GM19099 (cell line): ENCODE measurements around the gene CHST11.

Source experiments
- POLR2A ChIP-seq: IDR thresholded peaks from 3 replicates; pipeline ENCODE4 v1.6.1; 2011; ENCODE audit warnings: low read depth; ENCODE audit not compliant: insufficient read length; ENCODE audit errors: extremely low read depth

CHST11 gene

DNA sequence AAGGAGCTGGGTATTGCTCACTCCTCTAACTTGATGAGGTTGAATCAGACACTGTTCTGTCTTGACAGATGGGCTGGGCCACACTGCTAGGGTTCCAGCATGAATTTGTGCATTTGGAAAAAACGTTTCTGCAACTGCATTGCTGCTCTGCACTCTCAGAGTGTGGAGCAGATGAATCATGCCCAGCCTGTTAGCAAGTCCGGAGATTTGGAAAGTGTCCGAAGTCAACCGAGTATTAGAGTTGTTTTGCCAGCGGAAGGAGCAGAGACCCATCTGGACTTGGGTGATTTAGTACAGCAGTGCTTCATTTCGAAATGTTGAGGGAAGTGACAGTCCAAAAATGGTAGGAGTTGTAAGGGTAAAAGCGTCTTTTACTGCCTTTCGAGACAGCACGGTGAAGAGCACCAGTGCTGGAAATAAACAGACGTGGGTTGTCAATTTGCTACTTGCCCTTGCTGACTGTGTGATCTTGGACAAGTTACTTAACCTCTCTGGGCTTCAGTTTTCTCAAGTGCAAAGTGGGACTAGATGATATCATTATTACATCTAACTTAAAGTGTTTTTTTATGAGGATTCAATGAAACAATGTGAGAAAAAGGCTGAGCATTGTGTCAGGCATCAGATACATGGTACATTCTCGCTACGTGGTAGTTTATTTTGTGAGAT lies 139.5 kb downstream of the CHST11 start:
- no peak for TF ChIP-seq POLR2A

DNA sequence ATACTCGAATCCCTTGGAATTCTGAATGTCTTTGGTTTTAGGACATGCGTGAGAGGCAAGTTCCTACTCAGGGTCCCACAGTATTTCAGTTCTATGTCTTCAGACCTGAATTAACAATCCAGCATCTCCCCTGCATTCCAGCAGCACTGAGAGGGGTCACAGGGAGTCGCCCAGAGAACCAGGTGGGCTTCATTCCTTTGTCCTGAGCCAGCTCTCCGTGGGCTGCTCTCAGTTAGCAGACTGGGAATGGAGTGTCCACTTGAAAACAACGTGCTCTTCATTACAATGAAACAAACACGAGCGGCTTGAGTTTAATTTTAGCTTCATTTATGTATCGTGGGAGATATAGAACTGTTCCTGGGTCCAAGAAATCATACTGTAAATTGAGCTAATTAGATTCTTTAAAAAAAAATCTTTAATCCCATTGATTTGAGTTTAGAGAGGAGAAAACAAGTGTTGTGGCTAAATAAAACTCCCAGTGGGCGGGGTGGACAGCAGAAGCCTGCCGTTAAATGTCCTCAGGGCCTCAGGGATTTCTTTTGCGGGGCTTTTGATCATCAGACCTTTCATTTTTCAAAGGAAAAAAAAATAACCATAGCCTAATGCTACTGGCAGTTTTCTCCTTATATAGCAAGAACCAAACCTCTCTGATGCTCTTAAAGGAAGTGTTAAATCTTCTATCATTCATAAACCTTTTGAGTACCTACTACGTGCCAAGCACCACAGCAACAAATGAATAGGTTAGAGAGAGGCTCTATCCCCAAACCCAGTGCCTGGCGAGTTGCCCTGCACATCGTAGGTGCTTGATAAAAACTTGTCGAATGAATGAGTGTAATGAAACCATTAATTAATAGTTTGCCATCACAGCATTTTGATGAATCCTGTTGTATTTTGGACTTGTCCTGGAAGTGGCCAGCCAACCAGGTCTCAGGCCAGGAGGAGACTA lies 140.4 kb downstream of the CHST11 start:
- TF ChIP-seq POLR2A = no peak

DNA sequence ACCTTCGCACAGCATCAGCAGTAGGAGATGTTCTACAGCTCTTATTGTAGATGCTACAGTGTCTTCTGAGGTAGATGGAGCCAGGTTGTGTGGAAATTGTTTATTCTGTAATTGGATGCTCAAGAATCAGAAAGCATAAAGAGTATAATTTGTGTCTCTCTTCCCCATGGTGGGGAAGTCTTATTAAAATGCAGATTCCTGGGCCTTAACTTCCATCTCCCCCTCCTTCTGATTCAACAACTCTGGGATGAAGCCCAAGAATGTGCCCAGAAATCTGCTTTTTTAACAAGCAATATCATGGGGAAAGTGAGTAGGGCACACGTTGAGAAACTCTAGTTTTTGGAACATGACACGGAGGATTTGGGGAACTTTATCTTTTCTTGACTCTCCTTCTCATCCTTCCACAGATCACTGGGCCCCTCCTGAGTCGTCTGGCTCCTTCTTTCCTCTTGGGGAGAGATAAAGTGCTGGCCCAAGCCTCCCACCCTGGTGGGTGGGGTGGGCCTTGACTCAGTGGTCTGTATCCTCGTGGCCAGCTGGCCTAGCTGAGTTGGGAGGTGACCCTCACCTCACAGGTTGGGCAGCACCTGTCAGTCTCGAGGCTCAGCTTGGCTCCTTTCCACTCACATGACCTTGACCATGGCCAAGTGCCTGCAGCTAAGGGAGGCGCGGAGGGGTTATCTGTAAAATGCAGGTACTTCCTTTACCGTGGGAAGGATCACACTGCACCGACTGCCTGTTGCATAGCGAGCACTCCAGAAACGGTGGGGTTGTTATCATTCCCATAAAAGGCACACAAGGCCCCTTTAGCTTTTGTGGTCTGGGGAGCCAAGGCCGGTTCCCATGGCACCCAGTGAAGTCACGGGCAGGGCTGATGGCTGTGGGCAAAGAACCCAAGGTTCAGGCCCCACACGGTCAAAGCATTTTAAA lies 141.9 kb downstream of the CHST11 start:
- TF ChIP-seq POLR2A = no peak

DNA sequence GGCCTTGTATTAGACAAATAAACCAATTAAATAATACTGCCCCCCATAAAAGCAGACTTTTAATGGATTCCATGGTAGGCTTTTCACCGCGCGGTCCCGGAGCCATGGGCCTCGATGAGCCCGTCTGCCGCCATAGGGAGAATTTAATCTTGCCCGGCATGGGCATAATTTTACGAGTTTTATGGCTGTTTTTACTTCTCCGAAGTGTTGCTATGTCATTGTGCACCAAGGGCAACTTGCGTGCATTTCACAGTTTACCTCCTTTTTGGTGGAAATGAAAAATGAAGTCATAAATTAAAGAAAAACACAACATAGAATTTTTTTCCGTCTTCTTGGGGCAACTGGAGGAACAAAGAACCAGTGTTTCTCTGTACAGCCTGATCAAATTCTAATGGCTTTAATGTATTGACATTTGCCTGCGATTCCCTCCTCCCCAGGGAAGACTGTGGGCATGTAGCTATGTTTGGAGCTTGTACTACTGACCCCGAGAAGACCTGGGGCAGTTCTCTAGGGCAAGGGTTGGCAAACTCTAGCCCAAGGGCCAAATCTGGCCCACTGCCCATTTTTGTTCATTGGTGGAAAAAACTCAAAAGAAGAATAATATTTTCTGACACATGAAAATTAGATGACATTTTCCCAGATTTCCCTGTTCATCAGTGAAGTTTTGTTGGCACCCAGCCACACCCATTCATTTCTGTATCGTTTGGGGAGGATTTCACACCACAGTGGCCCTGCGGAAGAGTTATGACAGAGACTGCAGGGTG lies 142.7 kb downstream of the CHST11 start:
- TF ChIP-seq POLR2A = no peak

DNA sequence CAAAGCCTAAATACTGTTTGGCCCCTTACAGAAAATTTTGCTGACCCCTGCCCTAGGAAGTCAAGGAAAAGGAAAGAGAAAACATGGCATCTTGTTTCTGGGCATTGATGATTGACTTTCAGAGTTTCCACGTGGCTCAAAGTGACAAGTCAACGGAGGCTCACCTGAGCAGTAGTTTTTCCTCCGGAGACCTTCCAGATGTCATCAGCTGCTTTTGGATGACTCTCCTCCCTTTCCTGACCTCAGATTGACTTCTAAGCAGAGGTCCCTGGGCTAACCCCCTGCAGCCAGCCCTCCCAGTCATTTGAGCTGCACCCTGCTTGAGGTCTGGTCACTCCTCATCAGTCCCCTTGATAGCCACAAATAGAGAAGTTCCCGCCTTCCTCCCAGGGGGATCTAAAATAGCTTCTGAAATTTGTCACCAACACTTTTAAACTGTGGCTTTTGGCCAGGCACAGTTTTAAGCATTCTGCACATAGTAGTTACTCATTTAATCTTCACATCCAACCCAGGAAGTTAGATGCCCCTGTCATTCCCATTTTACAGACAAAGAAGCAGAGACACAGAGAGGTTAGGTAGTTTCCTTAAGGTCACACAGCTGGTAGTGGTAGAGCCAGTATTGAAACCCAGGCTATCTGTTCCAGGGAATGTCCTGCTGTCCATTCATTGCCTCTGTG lies 143.4 kb downstream of the CHST11 start:
- no peak for TF ChIP-seq POLR2A

DNA sequence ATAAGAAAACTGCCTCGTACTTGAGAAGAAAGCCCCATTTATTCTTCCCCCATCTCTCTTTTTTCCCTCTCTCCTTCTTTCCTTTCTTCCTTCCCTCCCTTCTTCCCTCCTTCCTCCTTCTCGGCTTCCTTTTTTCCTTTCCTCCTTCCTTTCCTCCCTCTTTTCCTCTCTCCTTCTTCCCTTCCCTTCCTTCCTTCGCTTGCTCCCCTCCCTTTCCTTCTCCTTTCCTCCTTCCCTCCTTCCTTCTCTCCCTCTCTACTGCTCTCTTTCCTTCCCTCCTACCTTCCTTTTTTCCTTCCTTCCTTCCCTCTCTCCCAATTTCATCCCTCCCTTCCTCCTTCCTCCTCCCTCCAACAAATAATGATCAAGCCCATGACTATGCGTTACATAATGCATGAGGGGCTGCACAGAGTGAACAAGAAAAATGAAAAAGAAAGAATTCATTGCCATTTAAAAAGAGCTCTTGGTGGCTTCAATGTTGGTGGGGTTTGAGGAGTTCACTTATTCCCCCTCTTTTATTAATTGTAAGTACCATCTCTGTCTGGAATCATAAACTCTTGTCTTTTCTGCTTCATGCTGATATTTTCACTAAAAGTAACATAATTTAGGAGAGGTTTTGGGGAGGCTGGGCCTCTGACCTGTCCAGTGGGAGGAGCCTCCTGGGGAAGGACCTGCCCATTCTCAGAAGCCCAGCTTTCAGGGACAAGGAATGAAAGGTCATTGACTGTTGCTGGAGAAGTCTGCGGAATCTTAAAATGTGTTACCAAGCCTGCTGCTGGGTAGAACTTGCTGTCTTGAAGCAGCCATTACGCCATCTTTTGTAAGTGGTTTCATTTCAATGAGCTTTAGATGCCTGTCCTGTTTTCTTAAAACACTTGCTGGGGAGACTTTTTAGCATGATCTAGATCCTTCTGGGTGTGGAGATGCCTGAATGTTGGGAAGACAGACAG lies 144.3 kb downstream of the CHST11 start:
- no peak for TF ChIP-seq POLR2A

DNA sequence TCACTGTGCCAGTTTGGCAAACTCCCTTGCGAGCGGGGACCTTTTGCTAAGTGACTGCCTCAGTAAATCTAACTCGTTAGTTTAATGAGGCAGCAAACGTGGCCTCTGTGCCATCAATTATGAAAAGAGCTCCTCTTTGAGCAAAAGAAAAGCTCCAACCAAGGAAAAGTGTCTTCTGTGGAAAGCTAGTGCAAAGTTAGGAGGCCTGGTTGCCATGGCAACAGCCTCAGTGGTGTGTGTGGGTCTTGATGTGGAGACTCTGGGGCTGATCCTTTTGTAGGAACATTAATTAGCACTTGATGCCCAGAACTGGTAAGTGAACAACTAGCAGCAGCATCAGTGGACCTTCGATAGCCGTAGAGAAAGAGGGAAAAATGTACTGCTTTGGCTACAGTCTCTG lies 145.7 kb downstream of the CHST11 start:
- TF ChIP-seq POLR2A = no peak

DNA sequence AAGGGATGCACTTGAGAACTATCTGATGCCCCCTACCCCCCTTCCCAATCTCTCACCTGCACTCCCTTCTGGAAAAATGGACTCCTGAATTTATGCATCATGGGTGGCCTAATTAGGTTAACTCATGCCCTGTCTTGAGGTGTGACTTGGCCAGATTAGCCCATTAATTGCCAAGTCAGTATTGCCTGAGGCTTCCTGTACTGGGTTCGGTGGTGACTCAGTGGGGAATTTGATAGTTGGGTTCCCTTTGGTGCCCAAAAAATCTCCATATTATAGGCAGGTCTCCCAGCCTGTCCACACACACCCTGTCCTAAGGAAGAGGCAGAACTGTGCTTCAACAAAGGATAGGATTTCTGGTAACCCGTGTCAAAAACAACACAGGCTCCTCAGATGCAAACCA lies 146.1 kb downstream of the CHST11 start:
- no peak for TF ChIP-seq POLR2A

DNA sequence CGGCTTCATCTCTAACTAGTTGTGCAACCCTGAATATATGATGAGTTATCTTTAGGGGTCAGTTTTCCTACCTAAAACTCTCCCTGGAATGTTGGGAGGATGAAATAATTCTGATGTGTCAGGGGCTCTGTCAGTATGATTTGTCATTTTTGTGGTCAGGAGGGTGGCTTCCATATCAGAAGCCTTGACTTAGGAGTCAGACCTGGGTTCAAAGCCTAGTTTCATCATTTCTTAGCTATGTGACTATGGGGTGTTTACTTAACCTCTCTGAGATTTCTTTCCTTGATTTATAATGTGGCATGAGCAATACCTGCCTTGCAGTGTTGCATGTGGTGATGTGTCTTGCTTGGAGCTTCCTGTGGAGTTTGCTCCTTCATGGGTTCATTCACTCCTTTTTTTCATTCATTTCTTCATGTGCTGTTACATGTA lies 146.8 kb downstream of the CHST11 start:
- TF ChIP-seq POLR2A = no peak

DNA sequence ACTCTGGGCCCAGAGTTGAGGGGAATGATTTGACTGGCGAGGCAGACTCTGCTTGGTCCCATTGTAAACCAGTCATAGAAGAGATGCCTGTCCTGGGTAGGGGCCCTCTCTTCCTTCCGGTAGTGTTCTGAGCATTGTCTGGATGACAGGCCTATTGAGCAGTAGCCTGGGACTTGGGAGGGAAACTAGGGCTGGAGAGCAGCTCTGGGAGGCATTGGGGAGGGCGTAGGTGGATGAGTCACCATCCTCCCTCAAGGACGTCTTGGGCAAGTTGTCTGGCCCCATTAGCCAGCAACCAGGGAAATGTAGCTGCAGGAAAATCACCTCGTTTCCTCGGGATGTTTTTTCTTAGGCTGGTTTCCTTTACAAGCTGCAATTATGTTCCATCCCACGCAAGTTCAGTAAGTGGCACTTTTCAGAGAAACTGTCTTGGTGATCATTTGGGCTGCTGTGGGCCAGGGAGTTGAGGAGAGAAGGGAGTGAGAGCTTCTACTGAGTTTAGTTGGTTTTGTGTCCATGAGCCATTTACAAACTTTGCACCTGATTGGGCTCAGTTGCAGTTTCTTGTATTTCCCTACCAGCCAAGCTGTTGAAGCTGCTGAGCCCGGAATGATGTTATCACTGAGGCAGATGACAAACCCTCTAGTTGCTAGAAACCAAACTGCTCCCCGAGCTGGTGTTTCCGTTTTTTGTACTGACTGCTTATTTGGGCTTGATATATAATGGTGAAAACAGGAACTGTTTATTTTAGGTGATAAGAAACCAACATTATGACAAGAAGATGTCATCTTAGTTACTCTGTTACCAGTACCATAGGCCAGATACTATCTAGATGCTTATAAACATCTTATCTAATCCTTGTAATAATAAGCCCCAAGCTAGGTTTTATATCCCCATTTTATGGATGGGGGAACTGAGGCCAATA lies 147.6 kb downstream of the CHST11 start:
- TF ChIP-seq POLR2A = no peak

DNA sequence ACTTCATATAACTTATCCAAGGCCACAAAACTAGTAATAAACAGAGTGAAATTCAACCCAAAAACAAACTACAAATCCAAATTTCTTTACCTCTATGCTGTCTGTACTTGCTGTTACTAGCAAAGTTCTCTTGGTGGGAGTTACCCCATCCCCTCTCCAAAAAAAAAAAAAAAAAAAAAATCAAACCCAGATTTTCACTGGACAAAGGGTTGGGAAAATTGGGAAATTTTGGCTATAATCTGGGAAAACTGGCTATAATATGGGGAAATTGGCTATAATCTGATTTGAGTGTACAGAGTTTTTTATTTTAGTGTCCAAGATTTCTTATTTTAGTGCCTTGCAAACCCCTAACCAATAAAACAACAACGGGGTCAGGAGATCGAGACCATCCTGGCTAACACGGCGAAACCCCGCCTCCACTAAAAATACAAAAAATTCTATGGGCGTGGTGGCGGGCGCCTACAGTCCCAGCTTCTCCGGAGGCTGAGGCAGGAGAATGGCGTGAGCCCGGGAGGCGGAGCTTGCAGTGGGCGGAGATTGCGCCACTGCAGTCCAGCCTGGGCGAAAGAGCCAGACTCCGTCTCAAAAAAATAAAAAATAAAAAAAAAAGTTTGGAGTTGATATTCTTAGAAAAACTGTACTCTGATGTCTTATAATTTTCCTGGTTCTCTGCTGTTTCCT lies 148.4 kb downstream of the CHST11 start:
- no peak for TF ChIP-seq POLR2A
